SJSA1 (cell line): ENCODE measurements around the gene EDEM2. TPM values are rescaled to one million over a fixed set of nuclear protein-coding genes. Genes with fewer than 3 reads are reported as not detected.
"Not testable (repeated sequence)": the region's sequence is repeated elsewhere in the genome, so short reads cannot be mapped to it uniquely, and the experiment has no call there.

Source experiments
- DNase-seq, 2 experiments: peaks; one replicate each; pipeline ENCODE4 v3.0.0-alpha.2; 2015 to 2020; ENCODE audit warnings: low spot score in 2 of 2, low read depth in 1 of 2
- H3K27ac ChIP-seq: fragments of 250-450 bp; sonication (Bioruptor Pico); 2 replicates; pipeline ENCODE4 v1.5.1; 2020; ENCODE audit warnings: mild to moderate bottlenecking, moderate library complexity
- H3K27me3 ChIP-seq: fragments of 250-450 bp; sonication (Bioruptor Pico); replicated peaks from 2 replicates; pipeline ENCODE4 v1.5.1; 2020; ENCODE audit warnings: mild to moderate bottlenecking, moderate library complexity
- H3K36me3 ChIP-seq: fragments of 250-450 bp; sonication (Bioruptor Pico); 2 replicates; pipeline ENCODE4 v1.5.1; 2020; ENCODE audit warnings: mild to moderate bottlenecking
- H3K4me1 ChIP-seq: fragments of 250-450 bp; sonication (Bioruptor Pico); replicated peaks from 2 replicates; pipeline ENCODE4 v1.6.1; 2021; ENCODE audit warnings: mild to moderate bottlenecking
- H3K4me3 ChIP-seq: fragments of 250-450 bp; sonication (Bioruptor Pico); 2 replicates; pipeline ENCODE4 v1.5.1; 2020; ENCODE audit warnings: mild to moderate bottlenecking
- H3K9me3 ChIP-seq: fragments of 250-450 bp; sonication (Bioruptor Pico); replicated peaks from 2 replicates; pipeline ENCODE4 v1.5.1; 2020; ENCODE audit warnings: mild to moderate bottlenecking
- total RNA-seq: library from RNA; depleted of rRNA; stranded (reverse); fragments of >200 nt; shearing (Covaris generic); gene quantifications from 2 replicates; pipeline ENCODE4 v1.2.3, GENCODE V29; 2014

Gene EDEM2
- total RNA-seq, 1 experiment from 2014 or later = 19.1 TPM

DNA sequence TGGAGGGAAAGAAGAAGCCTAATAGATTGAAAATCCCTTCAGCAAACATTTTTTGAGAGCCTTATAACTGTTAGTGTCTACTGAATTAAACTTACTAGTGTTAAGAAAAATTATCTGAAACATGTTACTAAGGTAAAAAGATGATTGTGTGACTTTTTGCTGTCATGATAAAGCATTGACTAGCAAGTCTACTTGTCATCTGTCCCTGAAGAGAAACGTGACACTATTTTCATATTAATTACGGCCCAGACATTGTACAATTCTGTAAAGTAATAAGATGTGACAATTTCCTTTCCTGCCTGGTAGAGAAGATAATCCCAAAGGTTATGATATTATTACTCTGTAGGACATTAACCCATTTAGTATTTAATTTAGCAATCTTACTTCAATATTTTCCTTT, 8.8 kb upstream of the EDEM2 start:
- Histone ChIP-seq H3K9me3 (no peaks in the 10 kb centered on the region), H3K27me3 (no peaks in the 10 kb centered on the region), H3K4me3 (no peak overlapping the region), H3K36me3 (no peaks in the 10 kb centered on the region), H3K27ac (no peak overlapping the region), H3K4me1 (no peaks in the 10 kb centered on the region)
- DNase-seq = no peak

DNA sequence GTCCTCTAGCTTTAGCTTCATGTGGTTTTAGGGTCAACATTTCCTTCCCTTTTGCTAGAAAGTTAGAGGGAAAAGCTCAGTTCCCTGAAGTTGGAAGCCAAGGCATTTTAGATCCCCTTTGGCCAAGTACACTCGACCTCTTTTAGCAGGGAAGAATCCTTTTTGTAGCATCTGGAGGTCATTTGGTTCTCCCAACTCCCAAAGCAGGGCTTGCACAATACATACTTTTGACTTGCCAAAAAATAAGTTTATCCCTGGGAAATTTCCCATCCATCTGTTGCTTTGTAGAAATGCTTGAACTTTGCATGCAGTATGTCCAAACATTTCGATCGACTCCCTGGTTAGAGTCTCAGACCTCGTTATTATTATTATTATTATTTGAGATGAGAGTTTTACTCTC, 4.6 kb upstream of the EDEM2 start:
- no peak overlapping the region for H3K4me3 ChIP-seq
- no peaks in the 10 kb centered on the region for H3K36me3 ChIP-seq
- no peaks in the 10 kb centered on the region for H3K27me3 ChIP-seq
- H3K9me3 ChIP-seq = no peaks in the 10 kb centered on the region
- DNase-seq = no peak
- no peak overlapping the region for H3K27ac ChIP-seq
- H3K4me1 ChIP-seq = peaks cover 6% of the 10 kb centered on the region

DNA sequence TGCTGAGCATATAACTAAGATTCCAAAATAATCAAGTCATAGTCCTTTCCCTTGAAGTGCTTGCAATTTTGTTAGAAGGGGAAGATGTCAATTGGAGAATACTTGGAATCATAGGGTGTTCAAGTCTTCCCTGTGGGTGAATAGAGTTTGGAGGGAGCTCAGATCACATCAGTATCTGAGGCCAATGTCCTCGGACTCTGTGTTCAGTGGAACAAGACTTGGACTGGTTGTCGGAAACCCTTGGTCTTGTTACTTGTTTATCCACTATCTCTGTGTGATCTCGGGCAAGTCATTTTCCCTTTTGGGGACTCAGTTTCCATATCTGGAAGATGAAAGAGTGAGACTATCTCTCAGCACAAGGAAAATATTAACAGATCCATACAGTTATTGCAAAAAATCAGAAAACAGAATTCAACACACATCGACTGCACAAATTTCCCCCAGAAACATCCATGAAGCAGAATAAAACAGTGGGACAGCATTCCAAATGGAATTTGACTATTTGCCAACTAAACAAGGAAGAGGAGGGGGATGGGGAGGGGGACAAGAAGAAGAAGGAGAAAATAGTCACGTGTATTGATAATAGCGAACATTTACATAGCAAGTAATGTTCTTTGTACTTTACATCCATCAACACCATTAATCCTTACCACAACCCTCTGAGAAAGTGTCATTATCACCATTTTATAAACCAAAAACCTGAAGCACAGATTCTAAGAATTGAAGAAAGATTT, 3.9 kb upstream of the EDEM2 start:
- H3K4me3 ChIP-seq = no peak overlapping the region
- H3K36me3 ChIP-seq = no peaks in the 10 kb centered on the region
- H3K4me1 ChIP-seq = peaks cover 13% of the 10 kb centered on the region
- no peak for DNase-seq
- H3K27me3 ChIP-seq = no peaks in the 10 kb centered on the region
- H3K27ac ChIP-seq = no peak overlapping the region
- no peaks in the 10 kb centered on the region for H3K9me3 ChIP-seq

DNA sequence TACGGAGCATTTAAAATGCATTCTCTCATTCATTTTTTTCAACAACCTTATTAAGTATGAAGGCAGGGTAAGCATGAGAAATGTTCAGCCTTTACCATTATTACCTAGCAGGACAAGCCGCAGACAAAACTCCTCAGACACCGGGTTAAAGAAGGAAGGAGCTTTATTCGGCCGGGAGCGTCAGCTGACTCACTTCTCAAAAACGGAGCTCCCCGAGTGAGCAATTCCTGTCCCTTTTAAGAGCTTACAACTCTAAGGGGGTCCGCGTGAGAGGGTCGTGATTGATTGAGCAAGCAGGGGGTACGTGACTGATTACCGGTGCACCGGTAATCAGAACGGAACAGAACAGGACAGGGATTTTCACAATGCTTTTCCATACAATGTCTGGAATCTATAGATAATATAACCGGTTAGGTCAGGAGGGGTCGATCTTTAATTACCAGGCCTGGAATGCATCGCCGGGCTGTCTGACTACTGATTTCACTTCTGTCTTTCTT, 487 bp upstream of the EDEM2 start:
- H3K27me3 ChIP-seq, H3K27ac ChIP-seq, H3K36me3 ChIP-seq, H3K9me3 ChIP-seq, DNase-seq: not testable (repeated sequence)
- Histone ChIP-seq H3K4me1 (peaks cover 13% of the 10 kb centered on the region), H3K4me3 (peak overlapping the region; percentile 57)

DNA sequence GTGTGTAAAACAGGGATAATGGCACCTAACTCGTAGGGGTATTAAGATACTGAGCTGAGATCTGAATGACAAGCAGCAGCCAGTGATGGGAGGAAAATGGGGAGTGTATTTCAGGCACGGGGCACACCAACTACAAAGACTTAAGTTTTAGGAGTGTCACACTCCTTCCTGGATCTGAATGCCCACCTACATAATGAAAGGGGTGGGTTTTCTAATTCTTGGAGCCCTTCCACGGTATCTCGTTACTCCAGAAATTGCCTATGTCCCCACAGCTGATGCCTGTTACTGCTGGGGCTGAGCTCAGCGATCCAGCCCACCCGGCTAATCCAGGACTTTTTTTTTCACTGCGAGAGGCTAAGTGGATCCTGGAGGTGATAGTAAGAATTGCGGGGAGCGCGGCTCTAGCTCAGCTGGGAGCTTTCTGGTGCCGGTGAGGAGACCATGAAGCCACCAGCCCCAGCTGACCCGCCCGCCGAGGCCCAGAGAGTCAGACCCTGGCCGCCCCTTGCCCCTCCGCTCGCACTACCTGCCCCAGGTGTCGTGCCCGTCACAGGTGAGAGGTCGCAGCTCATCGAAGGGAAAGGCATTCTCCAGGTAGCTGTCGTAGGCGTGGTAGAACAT, 727 bp downstream of the EDEM2 start:
- peaks cover 13% of the 10 kb centered on the region for H3K4me1 ChIP-seq
- no peak overlapping the region for H3K27ac ChIP-seq
- H3K27me3 ChIP-seq = no peaks in the 10 kb centered on the region
- peak in 1 of 2 experiments; percentile 16 for DNase-seq
- H3K9me3 ChIP-seq = no peaks in the 10 kb centered on the region
- peak overlapping the region; percentile 57 for H3K4me3 ChIP-seq
- peaks cover 6% of the 10 kb centered on the region for H3K36me3 ChIP-seq

DNA sequence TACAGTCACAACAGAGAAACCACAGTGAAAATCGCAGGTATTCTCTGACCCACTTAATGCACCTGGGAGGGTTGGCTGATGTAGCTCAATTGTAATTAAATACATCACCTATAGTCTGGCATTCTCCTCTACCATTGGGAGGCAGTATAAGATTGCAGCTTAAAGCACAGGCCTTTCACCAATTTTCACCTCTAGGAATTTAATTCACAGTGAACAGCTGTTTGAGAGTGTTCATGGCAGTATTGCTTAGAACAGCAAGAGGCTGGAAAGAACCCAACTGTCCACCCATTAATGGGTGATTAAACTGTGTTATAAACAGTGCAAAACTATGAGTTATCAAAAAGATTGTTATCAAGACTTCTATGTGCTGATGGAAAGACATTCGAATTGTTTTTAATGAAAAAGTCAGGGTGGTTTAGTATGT, 2.0 kb downstream of the EDEM2 start:
- DNase-seq = peak in 1 of 2 experiments; percentile 25
- Histone ChIP-seq H3K36me3 (peaks cover 10% of the 10 kb centered on the region), H3K27me3 (no peaks in the 10 kb centered on the region), H3K4me1 (peaks cover 13% of the 10 kb centered on the region), H3K27ac (no peak overlapping the region), H3K4me3 (no peak overlapping the region), H3K9me3 (no peaks in the 10 kb centered on the region)

DNA sequence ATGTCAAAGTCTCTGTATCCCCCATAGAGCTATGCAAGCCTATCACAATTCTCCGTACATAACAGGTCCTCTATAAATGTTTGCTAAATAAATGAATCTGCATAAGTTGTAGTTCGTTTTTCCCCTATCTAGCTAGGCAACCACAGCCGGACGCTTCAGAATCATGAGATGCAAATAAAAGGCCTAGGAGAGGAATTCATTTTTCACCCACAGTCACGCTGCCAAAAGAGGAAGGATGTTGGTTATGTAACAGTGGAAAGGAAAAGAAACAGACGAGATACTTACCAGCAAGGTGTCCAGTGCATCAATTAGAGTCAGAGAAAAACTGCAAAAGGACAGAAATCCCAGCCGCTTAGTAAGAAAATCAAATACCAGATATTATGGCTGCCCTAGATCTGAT, 2.4 kb downstream of the EDEM2 start:
- peaks cover 13% of the 10 kb centered on the region for H3K4me1 ChIP-seq
- no peak overlapping the region for H3K27ac ChIP-seq
- DNase-seq = no peak
- no peaks in the 10 kb centered on the region for H3K27me3 ChIP-seq
- no peak overlapping the region for H3K4me3 ChIP-seq
- no peaks in the 10 kb centered on the region for H3K9me3 ChIP-seq
- H3K36me3 ChIP-seq = peaks cover 15% of the 10 kb centered on the region

DNA sequence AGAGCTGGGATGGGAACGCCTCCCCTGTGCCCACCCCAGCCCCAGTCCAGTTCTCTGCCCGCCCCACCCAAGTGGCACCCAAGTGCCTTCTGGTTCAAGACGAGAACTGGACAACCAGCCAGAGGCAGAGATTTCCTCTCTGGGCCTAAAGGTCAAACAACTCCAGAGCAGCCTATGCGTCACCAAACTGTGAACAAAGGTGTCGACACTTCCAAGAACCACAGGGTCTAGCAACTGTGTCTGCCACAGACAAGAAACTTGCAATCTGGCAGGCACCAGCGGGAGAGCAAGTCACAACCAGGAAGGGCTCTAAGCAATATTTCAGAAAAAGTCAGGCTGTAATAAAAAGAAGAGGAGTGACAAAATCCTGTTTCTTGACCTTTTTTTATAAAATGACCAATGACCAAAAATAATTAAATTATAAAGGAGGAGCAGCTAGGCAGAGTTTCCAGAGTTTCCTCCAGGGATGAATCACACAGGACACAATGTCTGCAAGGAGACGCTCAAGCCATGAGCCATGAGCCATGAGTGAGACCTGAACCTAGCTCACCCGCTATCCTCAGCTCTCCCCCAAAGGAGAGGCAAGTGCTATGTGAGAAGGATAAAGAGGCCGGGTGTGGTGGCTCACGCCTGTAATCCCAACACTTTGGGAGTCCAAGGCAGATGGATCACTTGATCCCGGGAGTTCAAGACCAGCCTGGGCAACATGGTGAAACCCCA, 11.1 kb downstream of the EDEM2 start:
- Histone ChIP-seq H3K27ac (no peak overlapping the region), H3K4me3 (no peak overlapping the region), H3K36me3 (peaks cover 49% of the 10 kb centered on the region), H3K4me1 (peaks cover 5% of the 10 kb centered on the region; the same call in 1 of the 2 replicates), H3K9me3 (no peaks in the 10 kb centered on the region), H3K27me3 (no peaks in the 10 kb centered on the region)
- no peak for DNase-seq

DNA sequence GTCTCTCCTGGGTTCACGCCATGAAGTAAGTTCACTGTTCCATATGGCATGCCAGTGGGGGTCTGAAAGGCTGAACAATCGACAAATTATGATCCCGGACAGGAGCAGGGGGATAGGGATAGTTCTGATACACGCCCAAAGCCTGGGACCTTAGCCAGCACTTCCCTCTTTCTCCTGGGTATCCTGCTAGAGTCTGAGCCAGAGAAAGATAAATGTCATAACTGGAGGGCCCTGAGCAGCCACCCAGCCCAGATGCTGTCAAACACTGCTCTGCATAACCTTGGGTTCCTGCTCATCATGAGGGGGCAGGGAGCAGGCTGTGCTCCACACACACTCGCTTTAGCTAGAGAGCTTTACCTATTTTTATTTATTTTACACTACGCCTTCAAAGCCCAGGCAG, 12.3 kb downstream of the EDEM2 start:
- no peak for DNase-seq
- Histone ChIP-seq H3K9me3 (no peaks in the 10 kb centered on the region), H3K4me3 (no peak overlapping the region), H3K36me3 (peaks cover 48% of the 10 kb centered on the region), H3K27ac (no peak overlapping the region), H3K4me1 (peaks cover 8% of the 10 kb centered on the region), H3K27me3 (no peaks in the 10 kb centered on the region)

DNA sequence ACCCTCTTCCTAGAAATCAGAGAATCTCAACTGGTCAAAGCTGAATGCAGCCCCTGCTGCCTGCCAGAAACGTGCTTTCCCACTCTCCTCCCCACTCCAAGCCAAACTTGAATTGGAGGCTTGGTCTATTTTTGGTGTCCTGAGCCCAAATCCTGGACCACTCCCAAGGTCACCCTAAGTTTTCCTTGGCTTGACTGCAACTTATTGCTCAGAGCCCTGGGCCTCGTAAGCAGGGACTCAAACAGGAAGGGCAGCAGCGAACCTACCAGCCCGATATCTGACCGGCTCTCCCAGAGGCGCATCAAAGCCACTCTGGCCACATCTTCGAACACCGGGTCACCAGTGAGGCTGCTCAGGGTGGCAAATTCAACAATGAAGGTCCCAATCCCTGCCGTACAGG, 12.7 kb downstream of the EDEM2 start:
- no peaks in the 10 kb centered on the region for H3K27me3 ChIP-seq
- no peaks in the 10 kb centered on the region for H3K9me3 ChIP-seq
- no peak overlapping the region for H3K27ac ChIP-seq
- no peak for DNase-seq
- no peak overlapping the region for H3K4me3 ChIP-seq
- H3K36me3 ChIP-seq = peaks cover 45% of the 10 kb centered on the region
- H3K4me1 ChIP-seq = peaks cover 12% of the 10 kb centered on the region

DNA sequence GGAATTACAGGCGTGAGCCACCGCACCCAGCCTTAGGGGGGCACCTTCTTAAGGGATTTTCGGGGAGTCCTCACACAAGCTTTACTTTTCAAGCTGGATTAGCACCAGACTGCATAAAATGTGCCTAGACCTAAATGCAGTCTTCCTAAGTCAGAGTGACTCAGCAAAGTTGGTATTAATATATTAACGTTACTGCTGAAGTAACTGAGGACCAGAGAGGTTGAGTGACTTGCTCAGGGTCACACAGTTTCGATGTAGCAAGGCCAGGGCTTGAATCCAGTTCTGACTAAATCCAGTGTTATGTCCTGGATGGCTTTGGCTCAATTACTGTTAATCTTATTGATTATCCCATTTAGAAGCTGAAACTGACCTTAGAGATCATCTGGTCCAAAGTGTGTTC, 13.4 kb downstream of the EDEM2 start:
- Histone ChIP-seq H3K27me3 (no peaks in the 10 kb centered on the region), H3K36me3 (peaks cover 45% of the 10 kb centered on the region), H3K9me3 (no peaks in the 10 kb centered on the region), H3K4me3 (no peak overlapping the region), H3K27ac (no peak overlapping the region), H3K4me1 (peaks cover 18% of the 10 kb centered on the region)
- DNase-seq = no peak

DNA sequence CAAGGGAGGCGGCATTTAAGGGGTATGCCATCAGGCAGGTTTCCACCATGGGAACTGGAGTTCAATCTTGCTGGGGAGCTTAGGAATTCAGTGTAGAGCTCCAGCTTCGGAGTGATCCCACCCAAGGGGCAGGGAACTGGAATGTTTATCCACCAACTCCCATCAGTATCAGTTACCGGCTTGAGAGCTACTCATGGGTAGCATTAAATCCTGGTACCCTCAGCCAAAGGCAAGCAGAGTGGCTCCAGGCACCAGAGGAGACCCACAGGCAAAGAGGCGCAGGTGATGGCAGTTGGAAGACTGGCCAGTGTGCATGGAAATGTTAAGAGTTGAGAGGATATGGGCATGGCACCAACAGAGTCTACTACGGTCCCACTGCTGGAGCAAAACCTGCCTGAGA, 14.1 kb downstream of the EDEM2 start:
- Histone ChIP-seq H3K4me3 (no peak overlapping the region), H3K4me1 (peaks cover 18% of the 10 kb centered on the region), H3K27ac (no peak overlapping the region), H3K9me3 (no peaks in the 10 kb centered on the region), H3K36me3 (peaks cover 44% of the 10 kb centered on the region), H3K27me3 (no peaks in the 10 kb centered on the region)
- no peak for DNase-seq

DNA sequence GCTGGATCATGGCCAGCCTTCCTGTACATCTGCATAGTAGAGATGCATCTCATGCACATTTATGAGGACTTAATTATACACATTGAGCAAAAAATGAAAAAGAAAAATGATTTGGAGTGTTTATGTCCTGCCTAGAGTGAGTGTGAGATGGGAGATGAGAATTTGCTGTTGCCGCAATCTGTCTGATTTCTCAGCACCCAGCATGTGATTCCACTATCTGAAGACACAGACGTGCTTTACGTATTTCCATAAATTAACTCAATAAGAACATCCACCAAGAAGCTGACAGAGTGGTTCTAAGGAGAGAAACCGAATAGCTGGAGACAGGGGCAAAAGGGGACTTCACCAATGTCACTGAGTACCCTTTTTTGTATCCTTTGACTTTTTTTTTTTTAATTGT, 15.2 kb downstream of the EDEM2 start:
- Histone ChIP-seq H3K27me3 (no peaks in the 10 kb centered on the region), H3K4me3 (no peak overlapping the region), H3K27ac (no peak overlapping the region), H3K36me3 (peaks cover 40% of the 10 kb centered on the region), H3K4me1 (peaks cover 18% of the 10 kb centered on the region), H3K9me3 (no peaks in the 10 kb centered on the region)
- no peak for DNase-seq

DNA sequence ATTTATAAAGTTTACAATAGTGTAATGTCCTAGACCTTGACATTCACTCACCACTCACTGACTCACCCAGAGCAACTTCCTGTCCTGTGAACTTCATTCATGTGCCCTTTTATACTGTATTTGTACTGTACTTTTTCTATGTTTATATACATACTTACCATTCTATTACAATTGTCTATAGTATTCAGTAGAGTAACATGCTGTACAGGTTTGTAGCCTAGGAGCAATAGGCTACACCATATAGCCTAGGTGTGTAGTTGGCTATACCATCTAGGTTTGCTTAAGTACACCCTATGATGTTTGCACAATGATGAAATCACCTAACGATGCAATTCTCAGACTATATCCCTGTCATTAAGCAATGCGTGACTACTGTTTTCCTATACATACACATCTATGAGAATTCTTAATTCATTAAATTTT, 17.5 kb downstream of the EDEM2 start:
- no peaks in the 10 kb centered on the region for H3K27me3 ChIP-seq
- H3K4me1 ChIP-seq = peaks cover 13% of the 10 kb centered on the region
- peak overlapping the region; percentile 41 for H3K27ac ChIP-seq
- peaks cover 31% of the 10 kb centered on the region for H3K36me3 ChIP-seq
- H3K9me3 ChIP-seq = no peaks in the 10 kb centered on the region; the same call in 1 of the 2 replicates
- peak in 1 of 2 experiments; percentile 40 for DNase-seq
- H3K4me3 ChIP-seq = no peak overlapping the region
